ENCODE data around the gene BRPF1. TPM values are rescaled to one million over a fixed set of nuclear protein-coding genes. Genes with fewer than 3 reads are reported as not detected.
A peak's percentile ranks its signal among the peaks of the same experiment; 100 is the strongest.

BRPF1 gene
- polyA plus RNA-seq, 1 of the 3 experiments (the other 2 are of a cell fraction), result 13.0 TPM

GRCh38 chr3:9715764-9716437 lies 15.6 kb upstream of the BRPF1 start (continued):
- TF ChIP-seq CTCF (IDR thresholded peaks at IDR 0.05) (peak; percentile 98), EZH2phosphoT487 (IDR thresholded peaks at IDR 0.05; ENCODE audit: borderline replicate concordance, low read depth) (no peak), RXRA (IDR thresholded peaks at IDR 0.05; ENCODE audit: borderline replicate concordance, low read depth) (no peak), RFX5 (IDR thresholded peaks at IDR 0.05; ENCODE audit: low read length) (no peak), YY1 (IDR thresholded peaks at IDR 0.05; ENCODE audit: low read depth) (no peak), EP300 (IDR thresholded peaks at IDR 0.05; ENCODE audit: borderline replicate concordance in 1 of 2, low read depth in 1 of 2, low read length in 1 of 2) (no peak), FOSL2 (IDR thresholded peaks at IDR 0.05; ENCODE audit: borderline replicate concordance, low read depth) (peak; percentile 95), MXI1 (IDR thresholded peaks at IDR 0.05; ENCODE audit: low read depth, low read length) (no peak), REST (IDR thresholded peaks at IDR 0.05; ENCODE audit: low read depth, low read length) (0 out of 2 replicates have a peak, but pooled peaks have one; percentile 18), RCOR1 (IDR thresholded peaks at IDR 0.05; ENCODE audit: low read length) (no peak), GABPA (IDR thresholded peaks at IDR 0.05; ENCODE audit: low read depth) (no peak), POLR2AphosphoS5 (IDR thresholded peaks at IDR 0.05; ENCODE audit: low read depth, low read length) (peak; percentile 24; the same call in 1 of the 2 replicates), SIN3A (IDR thresholded peaks at IDR 0.05; ENCODE audit: borderline replicate concordance, low read depth, low read length) (0 out of 2 replicates have a peak, but pooled peaks have one; percentile 22), USF2 (IDR thresholded peaks at IDR 0.05; ENCODE audit: borderline replicate concordance, low read depth, low read length) (peak; percentile 36; the same call in 1 of the 2 replicates), FOXJ3 (CRISPR knock-in tag; IDR thresholded peaks at IDR 0.05) (no peak), ELF1 (IDR thresholded peaks at IDR 0.05) (no peak), RAD21 (IDR thresholded peaks at IDR 0.05; ENCODE audit: low read length) (peak; percentile 75), FOXM1 (IDR thresholded peaks at IDR 0.05; ENCODE audit: low read depth) (no peak), NFIC (IDR thresholded peaks at IDR 0.05; ENCODE audit: borderline replicate concordance) (peak; percentile 67), SMC3 (IDR thresholded peaks at IDR 0.05; ENCODE audit: low read depth, low read length) (peak; percentile 59)
